Stimulated activated CD4-positive, alpha-beta T cell treated with anti-CD3 and anti-CD28 coated beads, Interleukin-4, amount 100 ng/mL, for 1 hour (primary cell): ENCODE measurements around the gene ABCC10.

ENCODE experiments used
- DNase-seq: peaks from one replicate; pipeline ENCODE4 v3.0.0-alpha.2; 2020

ABCC10 gene

GRCh38 chr6:43471399-43471798 lies 44.1 kb downstream of the ABCC10 start:
- DNase-seq: no peak

- DNase-seq: no peak
Observed at GRCh38 chr6:43472515-43472914, 45.2 kb downstream of the ABCC10 start.

- DNase-seq: no peak
Observed at GRCh38 chr6:43475516-43475915, 48.2 kb downstream of the ABCC10 start.

- DNase-seq: no peak
Observed at GRCh38 chr6:43476746-43477145, 49.4 kb downstream of the ABCC10 start.

- DNase-seq: peak; percentile 99
Observed at GRCh38 chr6:43477235-43478007, 50.1 kb downstream of the ABCC10 start, which contains the start of gene TJAP1. TJAP1 (plus strand) TSS chr6:43477570; CDS start chr6:43499002, 21,432 bp downstream.

- DNase-seq: no peak
Observed at GRCh38 chr6:43478008-43478372, 50.6 kb downstream of the ABCC10 start.

GRCh38 chr6:43481075-43481474 lies 53.7 kb downstream of the ABCC10 start:
- DNase-seq: no peak

GRCh38 chr6:43481591-43482236 lies 54.4 kb downstream of the ABCC10 start:
- DNase-seq: no peak

- DNase-seq: no peak
Observed at GRCh38 chr6:43488667-43489276, 61.4 kb downstream of the ABCC10 start.

- DNase-seq: no peak
Observed at GRCh38 chr6:43489277-43490072, 62.1 kb downstream of the ABCC10 start.

GRCh38 chr6:43490523-43490939 lies 63.2 kb downstream of the ABCC10 start:
- DNase-seq: no peak

- DNase-seq: no peak
Observed at GRCh38 chr6:43491750-43492661, 64.7 kb downstream of the ABCC10 start.

GRCh38 chr6:43492673-43493072 lies 65.3 kb downstream of the ABCC10 start:
- DNase-seq: no peak

- DNase-seq: no peak
Observed at GRCh38 chr6:43493230-43493629, 65.9 kb downstream of the ABCC10 start.

- DNase-seq: no peak
Observed at GRCh38 chr6:43493833-43494232, 66.5 kb downstream of the ABCC10 start.

GRCh38 chr6:43494321-43494720 lies 67.0 kb downstream of the ABCC10 start:
- DNase-seq: no peak

- DNase-seq: no peak
Observed at GRCh38 chr6:43494766-43495165, 67.4 kb downstream of the ABCC10 start.

GRCh38 chr6:43495409-43495941 lies 68.1 kb downstream of the ABCC10 start:
- no peak for DNase-seq

- no peak for DNase-seq
Observed at GRCh38 chr6:43496370-43497128, 69.2 kb downstream of the ABCC10 start.

- no peak for DNase-seq
Observed at GRCh38 chr6:43497129-43497396, 69.7 kb downstream of the ABCC10 start.

GRCh38 chr6:43497689-43498088 lies 70.3 kb downstream of the ABCC10 start:
- no peak for DNase-seq
